Fibroblast of the aortic adventitia (primary cell): ENCODE data around the gene TCTA. TPM values are rescaled to one million over a fixed set of nuclear protein-coding genes. Genes with fewer than 3 reads are reported as not detected.

Source experiments
- DNase-seq: peaks from one replicate; pipeline ENCODE4 v3.0.0-alpha.2; 2010; ENCODE audit warnings: low read depth
- H3K4me3 ChIP-seq: 2 replicates; pipeline ENCODE4 v1.5.1; 2011; ENCODE audit warnings: low read depth, mild to moderate bottlenecking, control low read depth, low read length, moderate library complexity
- total RNA-seq: library from RNA; depleted of rRNA; stranded (reverse); fragments of >200 nt; gene quantifications from 2 replicates; pipeline ENCODE4 v1.2.3, GENCODE V29; 2012; ENCODE audit warnings: low replicate concordance
- TF ChIP-seq, protein P1 (sequence below): IDR thresholded peaks from 2 replicates; pipeline ENCODE4 v1.5.1; 2011; ENCODE audit warnings: mild to moderate bottlenecking, low read length, control low read depth, inconsistent platforms; ENCODE audit not compliant: insufficient read depth

Gene TCTA
- total RNA-seq, 1 donor, result 22.7 TPM

DNA sequence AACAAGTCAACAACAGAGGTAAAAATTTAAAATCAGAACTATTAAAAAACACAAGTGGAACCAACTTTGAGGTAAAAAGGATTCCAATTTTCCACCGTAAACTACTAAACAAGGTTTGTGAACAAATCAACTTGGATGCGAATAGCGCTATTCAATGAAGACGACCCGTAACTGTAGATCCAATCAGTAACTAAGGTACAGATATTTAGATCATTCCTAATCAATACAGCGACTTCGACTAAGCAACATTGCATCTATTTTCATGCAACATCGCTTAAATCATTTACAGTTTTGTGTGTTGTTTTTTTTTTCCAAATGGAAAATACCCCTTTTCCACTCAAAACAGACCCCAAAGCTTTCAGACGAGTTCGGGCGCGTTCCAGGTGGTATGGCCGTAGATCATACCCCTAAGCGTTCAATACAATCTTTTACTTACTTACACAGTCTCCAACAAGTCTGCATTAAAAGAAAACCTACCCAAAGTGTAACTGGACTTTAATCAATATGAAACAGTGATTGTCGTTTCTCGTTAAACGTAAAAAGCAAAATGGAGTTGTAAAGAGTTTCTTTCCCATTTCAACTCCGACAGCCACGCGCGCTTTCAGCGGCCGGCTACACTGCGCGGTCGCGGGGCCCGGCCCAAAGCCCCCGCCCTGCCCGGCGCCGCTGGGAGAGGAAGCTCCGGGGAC, 1.2 kb upstream of the TCTA start:
- DNase-seq, result no peak
- H3K4me3 ChIP-seq, result peak overlapping the region; percentile 81
- TF ChIP-seq, protein P1, sequence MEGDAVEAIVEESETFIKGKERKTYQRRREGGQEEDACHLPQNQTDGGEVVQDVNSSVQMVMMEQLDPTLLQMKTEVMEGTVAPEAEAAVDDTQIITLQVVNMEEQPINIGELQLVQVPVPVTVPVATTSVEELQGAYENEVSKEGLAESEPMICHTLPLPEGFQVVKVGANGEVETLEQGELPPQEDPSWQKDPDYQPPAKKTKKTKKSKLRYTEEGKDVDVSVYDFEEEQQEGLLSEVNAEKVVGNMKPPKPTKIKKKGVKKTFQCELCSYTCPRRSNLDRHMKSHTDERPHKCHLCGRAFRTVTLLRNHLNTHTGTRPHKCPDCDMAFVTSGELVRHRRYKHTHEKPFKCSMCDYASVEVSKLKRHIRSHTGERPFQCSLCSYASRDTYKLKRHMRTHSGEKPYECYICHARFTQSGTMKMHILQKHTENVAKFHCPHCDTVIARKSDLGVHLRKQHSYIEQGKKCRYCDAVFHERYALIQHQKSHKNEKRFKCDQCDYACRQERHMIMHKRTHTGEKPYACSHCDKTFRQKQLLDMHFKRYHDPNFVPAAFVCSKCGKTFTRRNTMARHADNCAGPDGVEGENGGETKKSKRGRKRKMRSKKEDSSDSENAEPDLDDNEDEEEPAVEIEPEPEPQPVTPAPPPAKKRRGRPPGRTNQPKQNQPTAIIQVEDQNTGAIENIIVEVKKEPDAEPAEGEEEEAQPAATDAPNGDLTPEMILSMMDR, result no peak

DNA sequence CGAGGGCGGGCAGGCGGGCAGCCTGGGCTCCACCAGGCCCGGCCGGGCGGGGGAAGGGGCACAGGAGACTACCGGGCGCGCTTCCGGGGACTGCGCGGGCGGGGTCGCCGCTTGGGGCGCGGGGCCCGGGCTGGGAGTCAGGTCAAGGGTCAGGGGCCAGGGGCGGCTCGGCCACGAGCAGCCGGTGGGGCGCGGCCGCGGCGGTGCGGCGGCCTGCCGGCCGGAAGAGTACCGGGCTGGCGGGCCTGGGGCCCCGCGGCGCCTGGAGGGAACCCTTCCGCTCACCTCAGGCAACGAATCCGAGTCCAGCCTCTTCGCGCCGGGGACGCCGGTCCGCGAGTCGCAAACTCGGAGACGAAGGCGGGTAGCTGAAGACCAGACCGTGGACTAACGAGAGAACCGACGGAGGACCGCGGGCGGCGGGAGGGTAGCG, 672 bp upstream of the TCTA start:
- DNase-seq, result no peak
- TF ChIP-seq, protein P1, result no peak
- peak overlapping the region; percentile 81 for H3K4me3 ChIP-seq

DNA sequence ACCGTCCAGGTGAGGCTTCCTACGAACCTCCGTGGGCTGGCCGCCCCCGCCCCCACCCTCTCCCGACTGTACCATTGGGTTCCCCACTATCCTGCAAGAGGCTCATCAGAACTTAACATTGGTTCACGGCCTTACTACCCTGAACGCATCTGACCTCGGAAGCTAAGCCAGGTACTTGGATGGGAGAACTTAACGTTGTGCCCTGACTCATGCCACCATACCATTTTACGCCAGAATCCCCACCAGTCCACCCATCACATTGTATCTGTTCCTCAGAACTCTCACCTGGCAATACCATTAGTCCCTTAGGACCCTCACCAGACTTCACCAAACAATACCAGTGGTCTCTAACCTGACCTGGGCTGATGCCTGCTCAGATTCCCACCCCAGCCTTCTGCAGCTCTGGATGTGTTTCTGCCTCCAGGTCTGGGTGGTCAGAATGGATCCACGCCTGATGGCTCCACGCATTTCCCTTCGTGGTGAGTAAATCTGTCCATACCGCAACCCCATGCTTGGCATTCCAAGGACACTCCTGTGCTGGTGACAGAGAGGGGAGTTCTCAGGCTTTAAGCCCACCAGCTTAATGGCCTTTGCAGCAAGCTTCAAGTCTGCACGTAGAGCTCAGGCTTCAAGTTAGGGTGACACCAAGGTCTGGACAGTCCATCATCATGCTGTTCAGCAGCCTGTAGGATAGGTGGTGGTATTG, 562 bp downstream of the TCTA start:
- peak; percentile 19 for DNase-seq
- H3K4me3 ChIP-seq, result peak overlapping the region; percentile 95
- TF ChIP-seq, protein P1, result no peak

DNA sequence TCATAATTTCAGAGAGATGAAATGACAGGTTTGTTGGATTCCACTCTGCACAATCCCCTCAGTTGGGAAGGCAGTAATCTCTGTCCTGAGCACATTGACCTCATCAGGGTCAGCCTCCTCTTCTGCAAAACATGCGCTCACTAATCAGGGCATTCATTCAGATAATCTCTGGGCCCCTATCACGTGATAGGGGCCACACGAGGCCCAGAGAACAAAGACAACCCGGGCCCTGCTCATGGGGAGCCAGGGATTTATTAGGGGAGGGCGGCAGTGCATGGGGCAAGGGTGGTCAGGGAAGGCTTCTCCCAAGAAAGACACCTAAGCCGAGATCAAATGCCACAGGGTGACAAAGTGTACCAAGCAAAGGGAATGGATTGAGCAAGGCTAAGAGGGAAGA, 1.1 kb downstream of the TCTA start:
- TF ChIP-seq, protein P1, result no peak
- H3K4me3 ChIP-seq, result peak overlapping the region; percentile 95

DNA sequence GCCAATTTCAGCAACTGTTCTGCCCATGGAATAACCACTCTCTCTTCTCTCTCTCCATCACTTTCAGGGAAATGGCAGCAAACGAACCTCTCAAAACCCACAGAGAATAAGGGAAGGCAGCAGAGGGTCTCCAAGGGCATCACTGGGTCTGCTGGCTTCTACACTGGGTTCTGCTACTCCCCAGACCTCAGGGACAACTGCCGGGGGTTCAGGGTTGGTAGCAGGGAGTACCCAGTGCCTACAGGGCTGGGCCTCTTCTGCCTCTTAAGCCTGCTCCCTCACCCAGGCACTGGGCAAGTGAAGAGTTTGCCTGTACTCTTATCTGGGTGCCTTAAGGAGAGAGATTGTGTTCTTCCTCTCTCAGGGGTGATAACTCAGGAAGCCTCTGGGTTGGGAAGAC, 2.5 kb downstream of the TCTA start:
- DNase-seq, result no peak
- no peak overlapping the region for H3K4me3 ChIP-seq
- TF ChIP-seq, protein P1, result no peak

More for the DNA sequence above, 1.1 kb downstream of the TCTA start:
- no peak for DNase-seq

DNA sequence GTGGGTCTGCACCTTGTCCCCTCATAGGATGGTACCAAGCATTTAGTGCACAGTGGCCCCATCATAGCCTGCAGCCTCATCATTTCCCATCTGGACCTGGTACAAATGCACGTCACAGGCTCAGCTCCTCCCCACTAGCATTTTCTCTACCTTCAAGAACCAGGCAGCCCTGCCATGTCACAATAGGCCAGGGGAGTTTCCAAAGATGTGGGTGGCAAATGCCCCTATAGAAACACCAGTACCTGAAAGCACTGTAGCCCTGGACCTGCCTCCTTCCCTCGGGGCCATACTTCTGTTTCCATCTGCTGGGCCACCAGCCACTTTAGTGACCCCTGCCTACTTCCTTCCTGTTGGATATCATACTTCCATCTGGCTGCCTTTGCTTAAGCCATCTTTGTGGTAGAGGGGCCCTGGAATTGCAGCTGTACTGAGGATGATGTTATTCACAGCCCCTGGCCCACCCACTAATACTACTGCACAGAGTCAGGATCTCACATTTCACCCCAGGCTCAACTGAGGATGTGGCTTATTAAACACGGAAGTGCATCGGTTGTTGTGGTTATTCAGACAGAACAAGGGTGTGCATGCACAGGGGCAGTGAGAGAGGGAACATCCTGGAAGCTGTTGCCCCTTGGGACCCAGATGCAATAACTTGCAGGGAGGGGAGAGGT, 3.8 kb downstream of the TCTA start:
- TF ChIP-seq, protein P1, result no peak
- H3K4me3 ChIP-seq, result no peak overlapping the region
- no peak for DNase-seq
